ENCODE results near the gene RHD.
"Not testable (repeated sequence)": the region's sequence is repeated elsewhere in the genome, so short reads cannot be mapped to it uniquely, and the experiment has no call there.

The RHD gene

DNA sequence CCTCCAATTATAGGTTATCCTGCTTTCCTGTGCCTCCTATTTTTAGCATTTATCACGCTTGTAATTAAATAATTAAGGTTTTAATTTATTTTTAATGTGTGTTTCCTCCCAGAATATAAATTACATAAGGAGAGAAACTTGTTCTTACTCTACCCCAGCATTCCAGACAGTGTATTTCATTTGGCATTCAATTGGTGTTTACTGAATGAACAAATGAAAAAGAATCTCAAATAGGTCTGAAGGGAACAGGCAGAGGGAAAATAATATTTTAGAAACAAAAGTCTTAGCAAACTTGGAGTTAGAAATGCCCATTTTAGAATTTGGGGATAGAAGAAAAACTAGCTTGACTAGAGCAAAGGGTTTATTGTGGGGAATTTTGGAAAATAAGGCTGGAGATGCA lies 15.1 kb upstream of the RHD start:
- no peak for DNase-seq (ENCODE audit: low spot score)

DNA sequence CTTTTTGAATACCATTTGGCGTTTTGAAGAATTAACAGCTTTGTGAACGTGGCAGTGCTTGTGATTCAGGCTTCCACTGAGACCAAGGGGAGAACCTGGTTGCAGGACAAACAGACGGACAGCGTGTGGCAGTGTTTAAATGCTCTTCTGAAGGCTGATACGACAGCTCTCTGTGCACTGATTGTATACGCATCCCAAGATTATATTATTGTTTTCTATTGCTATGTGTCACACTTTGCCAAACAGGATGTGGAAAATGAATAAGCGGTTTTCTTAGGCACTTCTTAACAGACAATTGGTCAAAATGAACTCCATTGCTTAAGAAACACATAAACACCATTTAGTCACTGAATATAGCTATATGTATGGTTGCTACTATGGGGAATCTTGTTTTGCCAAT lies 12.5 kb upstream of the RHD start:
- DNase-seq (ENCODE audit: low spot score) = not testable (repeated sequence)

DNA sequence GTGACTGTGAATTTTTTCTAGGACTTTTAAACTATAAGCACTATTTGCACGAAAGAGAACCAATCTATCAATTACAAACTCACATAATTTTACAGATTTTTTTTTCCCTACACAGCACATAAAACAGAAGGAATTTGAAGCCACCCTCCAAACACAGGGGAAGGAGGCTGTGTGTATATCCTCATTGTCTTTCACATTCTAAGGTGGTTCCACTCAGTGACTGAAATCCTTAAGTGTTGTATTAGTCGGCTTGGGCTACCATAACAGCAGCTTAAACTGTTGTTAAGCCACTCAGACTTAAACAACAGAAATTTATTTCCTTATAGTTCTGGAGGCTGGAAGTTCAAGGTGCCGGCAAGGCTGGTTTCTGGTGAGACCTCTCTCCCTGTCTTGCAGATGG lies 12.0 kb upstream of the RHD start:
- DNase-seq (ENCODE audit: low spot score) = not testable (repeated sequence)

DNA sequence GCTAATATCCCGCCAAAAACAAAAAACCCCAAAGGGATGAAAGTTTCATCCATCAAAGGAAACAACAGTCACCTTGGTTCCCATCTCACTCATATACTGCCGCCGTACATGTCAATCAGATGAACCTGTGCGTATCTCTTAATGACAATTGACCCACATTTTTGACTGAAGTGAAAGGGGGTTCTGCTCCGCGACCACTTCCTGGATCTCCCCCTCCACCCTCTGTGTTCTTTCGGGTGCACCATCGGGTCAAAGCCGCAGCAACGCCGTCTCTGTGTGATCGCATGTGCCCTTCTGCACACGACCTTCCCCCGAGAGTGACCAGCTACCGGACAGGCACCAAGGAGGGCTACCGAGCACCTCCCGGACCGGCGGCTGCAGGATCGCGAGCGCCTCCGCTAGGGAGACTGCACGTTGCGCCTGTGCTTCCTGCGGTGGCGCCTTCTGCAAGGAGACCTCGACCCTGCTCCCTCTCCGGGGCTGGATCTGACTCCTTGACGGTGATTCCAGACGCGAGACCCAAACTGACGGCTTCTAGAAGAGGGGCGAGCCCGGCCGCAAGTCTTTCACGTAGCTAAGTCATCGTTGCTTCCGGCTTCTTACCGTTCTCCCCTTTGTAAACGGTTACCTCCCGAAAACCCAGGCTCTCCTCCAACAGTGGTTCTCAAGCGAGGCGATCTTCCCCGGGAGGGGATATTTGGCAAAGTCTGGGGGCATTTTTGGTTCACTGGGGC lies 5.6 kb upstream of the RHD start:
- not testable (repeated sequence) for DNase-seq (ENCODE audit: low spot score)

DNA sequence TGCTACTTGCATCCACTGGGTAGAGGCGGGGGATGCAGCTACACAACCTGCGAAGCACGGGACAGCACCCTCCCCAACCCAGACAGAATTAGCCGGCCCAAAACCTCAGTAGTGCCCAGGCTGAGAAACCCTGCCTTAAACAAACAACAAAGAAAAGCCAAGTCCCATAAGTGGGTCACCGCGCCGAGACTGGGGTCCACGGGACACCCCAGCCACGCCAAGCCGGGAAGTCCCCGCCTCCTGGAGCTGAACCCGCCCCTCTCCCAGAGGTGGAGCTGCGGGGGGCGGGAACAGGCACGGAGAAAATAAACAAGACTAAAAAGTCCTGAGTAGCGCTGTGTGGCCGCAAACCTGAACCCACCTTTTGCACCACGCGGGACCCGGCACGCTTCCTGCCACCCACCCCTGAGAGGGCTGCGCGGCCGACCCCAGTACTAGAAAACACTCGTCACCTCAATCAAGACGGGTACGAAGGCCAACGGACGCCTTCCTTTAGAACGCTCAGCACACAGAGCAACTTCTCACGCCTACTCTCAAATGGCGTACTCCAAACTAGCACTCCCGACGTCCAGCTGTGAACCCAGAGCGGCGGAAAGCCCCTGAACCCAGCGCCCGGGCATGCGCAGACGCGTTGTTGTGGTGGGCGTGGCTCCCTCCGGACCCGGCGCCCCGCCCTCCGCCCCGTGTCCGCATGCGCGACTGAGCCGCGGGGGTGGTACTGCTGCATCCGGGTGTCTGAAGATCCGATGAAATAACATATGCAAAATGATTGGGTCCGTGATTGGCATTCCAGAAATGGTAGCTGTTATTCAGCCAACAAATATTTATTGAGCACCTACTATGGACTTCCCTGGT lies 4.8 kb upstream of the RHD start:
- not testable (repeated sequence) for DNase-seq (ENCODE audit: low spot score)

DNA sequence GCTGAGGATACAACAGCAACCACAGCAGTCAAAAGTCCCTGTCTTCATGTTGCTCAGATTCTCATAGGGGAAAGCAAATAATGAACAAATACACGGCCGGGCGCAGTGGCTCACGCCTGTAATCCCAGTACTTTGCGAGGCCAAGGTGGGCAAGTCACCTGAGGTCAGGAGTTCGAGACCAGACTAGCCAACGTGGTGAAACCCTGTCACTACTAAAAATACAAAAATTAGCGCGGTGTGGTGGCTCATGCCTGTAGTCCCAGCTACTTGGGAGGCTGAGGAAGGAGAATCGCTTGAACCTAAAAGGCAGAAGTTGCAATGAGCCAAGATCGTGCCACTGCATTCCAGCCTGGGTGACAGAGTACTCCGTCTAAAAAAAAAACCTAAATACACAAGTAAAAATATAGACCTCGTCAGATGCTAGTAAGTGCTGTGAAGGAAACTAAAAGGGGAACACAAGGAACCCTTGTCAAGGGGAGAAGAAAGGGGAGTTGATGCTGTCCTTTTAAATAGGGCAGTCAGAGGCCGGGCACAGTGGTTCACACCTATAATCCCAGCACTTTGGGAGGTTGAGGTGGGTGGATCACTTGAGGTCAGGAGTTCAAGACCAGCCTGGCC lies 4.1 kb upstream of the RHD start:
- DNase-seq (ENCODE audit: low spot score) = not testable (repeated sequence)

DNA sequence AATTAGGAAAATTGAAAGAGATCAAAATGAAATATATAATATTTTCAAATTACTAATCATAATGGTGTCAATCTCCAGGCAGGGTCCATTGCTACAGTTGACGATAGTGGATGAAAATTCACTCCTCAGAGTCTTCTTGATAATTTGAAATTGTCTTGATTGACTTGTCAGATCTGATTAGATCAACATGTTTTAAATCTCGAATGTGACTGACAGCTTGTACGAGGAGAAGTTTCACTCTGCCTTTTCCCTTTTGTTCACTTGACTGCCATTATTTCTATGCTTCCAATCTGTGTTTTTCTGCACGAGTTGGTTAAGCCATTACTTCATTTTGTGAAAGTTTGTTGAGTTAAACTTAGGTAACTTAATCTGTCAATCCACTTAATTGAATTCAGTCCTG lies 3.3 kb downstream of the RHD start:
- DNase-seq (ENCODE audit: low spot score) = not testable (repeated sequence)

DNA sequence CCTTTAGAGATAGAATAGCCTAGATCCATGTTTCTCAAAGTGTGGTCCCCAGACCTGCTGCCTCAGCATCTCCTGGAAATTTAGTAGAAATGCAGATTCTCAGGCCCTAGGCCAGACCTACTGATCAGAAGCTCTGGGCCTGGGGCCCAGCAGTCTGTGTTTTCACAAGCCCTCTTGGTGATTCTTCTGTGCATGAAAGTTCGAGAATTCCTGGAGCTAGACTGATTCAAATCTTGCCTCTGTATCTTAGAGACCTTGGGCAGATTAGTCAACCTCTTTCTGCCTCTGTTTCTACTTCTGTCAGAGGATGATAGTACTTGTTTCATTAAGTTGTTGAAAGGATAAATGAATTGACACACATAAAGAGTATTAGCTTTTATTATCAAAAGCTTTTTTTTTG lies 5.0 kb downstream of the RHD start:
- DNase-seq (ENCODE audit: low spot score) = not testable (repeated sequence)

DNA sequence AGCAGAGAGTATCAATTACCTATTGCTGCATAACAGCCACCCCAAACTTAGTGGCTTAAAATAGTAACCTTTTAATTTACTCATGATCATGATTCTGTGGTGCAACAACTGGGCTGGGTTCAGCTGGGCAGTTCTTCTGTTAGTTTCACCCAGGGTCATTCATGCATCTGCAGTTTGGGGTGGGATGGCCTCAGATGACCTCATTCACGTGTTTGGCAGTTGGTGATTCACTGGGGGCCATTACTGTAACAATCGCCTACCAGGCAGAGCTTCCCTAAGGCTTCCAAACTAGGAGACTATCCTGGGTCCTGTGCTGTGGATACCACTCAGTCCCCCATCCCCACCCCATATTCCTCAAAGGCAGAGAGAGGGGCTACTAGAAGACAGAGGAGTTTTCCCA lies 6.0 kb downstream of the RHD start:
- DNase-seq (ENCODE audit: low spot score) = not testable (repeated sequence)

DNA sequence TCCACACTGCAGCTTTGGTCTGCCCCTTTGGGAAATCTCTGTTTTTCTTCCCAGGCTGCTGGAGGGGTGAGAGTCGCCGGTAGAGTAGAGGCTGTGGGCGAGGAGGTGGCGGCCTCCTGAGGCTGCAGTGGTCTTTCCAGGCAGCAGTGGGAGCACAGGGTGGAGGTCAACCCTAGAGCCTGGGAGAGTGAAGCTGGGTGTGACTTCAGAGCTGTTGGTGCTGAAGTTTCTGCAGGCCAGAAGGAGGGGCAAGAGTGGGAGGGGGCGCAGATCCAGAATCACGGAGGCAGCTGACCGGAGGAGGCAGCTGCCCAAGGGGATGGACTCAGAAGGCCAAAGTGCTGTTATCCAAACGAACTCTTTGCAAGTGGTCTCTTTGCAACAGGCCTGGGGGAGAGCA lies 6.5 kb downstream of the RHD start:
- not testable (repeated sequence) for DNase-seq (ENCODE audit: low spot score)

DNA sequence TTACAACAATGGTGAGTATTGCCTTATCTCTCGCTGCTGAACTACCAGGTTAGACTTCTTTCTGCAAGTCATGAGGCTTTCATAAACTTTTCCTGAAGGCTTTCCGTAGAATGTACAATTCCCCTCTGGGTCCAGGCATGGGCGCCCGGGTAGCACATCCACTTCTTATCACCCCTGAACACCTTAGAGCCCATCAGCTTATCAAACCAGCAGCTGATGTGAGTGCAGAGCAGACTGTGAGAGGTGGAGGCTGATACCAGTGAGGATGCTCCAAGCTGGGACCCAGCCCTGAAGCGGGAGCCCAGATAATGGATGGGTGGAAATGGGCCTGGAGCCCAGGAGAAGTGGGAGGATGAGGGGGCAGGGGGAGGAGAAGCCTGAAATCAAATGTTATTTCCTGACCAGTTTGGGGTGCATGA lies 7.4 kb downstream of the RHD start:
- DNase-seq (ENCODE audit: low spot score) = not testable (repeated sequence)

DNA sequence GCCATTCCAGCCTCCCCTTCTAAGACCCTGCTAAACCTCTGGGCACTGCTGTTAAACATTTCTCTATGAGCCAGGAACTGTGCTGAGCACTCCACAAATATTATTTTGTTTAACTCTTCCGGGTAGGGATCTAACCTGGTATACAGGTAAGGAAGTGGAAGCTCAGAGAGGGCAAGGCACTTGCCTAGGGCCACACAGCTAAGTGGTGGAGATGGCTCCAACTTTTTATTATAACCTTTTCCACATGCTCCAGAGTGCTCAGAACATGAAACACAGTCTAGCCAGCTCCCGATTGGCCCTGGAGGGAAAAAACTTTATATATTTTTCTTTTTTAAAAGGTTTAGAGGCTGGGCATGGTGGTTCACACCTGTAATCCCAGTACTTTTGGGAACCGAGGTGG lies 13.6 kb downstream of the RHD start:
- not testable (repeated sequence) for DNase-seq (ENCODE audit: low spot score)

DNA sequence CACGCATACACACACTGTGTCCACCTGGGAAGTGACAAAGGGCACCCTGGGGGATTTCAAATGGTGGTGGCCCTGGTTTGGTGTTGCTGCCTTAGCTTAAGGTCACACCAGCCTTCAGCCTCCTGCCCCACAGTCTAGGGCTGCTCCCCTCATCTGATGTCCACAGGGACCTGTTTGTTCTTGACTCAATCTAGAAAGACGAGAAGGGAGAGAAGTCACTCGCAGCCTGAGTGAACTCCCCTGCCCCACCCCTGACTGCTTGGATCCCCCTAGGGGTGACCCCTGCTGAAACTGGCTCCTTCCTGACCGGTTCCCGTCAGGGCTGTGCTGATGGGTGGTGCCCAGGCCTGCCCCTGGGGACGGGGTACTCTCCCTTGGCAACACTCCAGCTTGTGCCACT lies 14.9 kb downstream of the RHD start:
- not testable (repeated sequence) for DNase-seq (ENCODE audit: low spot score)

DNA sequence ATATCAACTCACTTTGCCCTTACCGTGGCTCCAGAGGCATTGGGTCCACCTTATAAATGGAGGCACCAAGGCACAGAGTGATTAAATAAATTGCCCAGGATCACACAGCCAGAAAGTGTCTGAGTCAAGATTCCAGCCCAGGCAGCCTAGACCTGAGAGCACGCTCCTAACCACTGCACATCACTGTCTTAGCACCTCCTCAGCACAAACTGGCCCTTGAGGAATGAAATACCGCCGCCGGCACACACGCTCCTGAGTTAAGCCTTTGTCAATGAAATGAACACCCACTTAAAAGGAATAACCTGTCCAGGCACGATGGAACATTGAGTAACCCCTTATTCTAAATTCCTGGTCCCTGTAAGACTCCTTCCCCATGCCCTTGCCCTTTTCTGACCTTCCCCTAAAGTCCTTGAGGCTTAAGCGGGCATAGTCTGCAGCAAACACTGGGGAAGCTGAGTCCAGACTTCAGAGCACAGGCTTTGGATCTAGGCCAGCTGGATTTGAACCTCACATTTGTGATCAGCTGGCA lies 16.3 kb downstream of the RHD start:
- not testable (repeated sequence) for DNase-seq (ENCODE audit: low spot score)

DNA sequence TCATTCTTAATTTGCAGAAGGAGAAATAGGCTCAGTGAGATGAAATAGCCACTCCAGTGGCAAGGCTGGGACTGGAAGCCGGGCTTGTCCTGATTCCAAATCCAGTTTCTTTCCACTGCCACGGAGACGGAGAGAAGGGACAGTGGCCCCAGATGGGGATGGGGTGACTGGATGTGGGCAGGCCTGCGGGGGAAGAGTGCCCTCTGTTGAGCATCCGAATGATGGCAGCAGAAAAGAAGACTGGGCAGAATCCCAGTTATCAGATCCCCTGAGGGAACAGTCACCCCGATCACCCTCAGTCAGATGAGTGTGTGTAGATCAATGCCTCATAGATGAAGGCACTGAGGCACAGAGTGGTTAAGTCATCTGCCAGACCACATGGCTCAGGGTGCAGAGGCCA lies 17.7 kb downstream of the RHD start:
- not testable (repeated sequence) for DNase-seq (ENCODE audit: low spot score)

DNA sequence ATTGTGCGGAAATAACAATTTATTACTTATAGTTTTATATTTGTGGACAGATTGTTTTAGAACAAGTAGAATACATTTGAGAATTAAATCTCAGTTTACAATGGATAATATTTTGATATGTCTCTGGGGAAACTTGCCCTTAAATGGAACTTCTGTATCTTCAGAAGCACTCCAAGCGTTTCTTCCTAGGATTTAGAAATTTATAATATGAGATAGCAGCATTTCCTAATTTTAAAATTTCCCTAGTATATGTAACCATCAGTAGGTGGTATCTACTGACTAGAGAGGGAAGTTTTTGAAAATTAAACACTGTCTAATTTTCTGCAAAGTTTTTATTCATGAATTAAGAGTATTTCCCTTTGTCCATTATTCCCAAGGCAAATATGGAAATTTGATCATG lies 21.1 kb downstream of the RHD start:
- DNase-seq (ENCODE audit: low spot score) = not testable (repeated sequence)

DNA sequence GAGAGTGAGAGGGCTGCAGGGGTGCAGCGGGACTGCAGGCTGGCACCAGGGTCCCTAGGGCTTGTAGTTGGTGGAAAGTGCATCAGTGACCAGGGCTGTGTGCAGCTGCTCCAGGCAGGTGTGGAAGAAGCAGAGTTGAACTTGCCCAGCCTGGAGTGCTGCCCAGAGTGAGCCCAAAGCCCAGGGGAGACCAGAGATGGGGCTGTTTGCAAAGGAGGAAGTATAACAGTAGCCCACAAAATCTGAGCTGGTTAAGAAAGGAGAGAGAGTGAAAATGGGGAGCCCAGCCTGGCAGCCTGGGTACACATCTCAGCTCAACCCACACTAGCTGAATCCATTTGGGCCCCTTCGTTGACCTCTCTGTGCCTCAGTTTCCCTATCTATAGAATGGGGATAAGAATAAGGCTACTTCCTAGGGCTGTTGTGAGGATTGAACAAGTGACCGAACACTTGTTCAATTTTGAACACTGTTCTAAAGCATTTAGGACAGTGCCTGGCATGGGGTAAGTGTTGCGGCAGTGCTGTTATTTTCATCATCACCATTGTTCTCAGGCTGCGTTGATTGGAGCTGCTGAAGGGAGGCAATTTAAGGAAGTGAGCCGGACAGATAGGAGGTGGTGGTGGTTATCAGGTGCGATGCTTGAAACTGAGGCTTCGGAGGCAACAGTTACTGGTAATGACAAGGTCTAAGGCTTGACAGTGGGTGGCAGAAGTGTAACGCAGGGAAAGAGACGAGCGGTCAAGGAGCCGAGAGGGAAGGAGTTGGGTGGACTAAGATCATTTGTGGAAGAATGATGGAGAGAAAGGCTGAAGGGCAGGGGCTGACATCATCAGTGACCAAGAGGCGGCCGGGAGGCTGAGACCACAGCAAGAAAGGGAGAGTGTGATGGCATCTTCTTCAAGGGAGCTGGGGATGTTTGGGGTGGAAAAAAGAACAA lies 22.8 kb downstream of the RHD start:
- not testable (repeated sequence) for DNase-seq (ENCODE audit: low spot score)

DNA sequence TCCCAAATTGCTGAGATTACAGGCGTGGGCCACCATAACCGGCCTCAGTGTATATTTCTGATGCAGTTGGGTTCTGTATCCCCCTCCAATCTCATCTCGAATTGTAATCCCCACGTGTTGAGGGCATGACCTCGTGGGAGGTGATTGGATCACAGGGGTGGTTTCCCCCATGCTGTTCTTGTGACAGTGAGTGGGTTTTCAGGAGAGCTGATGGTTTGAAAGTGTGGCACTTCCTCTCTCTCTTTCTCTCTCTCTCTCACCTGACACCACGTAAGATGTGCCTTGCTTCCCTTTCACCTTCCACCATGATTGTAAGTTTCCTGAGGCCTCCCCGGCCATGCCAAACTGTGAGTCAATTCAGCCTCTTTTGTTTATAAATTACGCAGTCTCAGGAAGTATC lies 24.2 kb downstream of the RHD start:
- not testable (repeated sequence) for DNase-seq (ENCODE audit: low spot score)

DNA sequence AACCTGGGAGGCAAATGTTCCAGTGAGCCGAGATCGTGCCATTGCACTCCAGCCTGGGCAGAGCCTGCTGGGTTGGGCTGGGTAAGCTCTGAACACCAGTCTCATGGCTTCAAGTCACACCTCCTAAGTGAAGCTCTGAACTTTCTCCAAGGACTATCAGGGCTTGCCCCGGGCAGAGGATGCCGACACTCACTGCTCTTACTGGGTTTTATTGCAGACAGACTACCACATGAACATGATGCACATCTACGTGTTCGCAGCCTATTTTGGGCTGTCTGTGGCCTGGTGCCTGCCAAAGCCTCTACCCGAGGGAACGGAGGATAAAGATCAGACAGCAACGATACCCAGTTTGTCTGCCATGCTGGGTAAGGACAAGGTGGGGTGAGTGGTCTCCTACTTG lies 28.4 kb downstream of the RHD start:
- not testable (repeated sequence) for DNase-seq (ENCODE audit: low spot score)

DNA sequence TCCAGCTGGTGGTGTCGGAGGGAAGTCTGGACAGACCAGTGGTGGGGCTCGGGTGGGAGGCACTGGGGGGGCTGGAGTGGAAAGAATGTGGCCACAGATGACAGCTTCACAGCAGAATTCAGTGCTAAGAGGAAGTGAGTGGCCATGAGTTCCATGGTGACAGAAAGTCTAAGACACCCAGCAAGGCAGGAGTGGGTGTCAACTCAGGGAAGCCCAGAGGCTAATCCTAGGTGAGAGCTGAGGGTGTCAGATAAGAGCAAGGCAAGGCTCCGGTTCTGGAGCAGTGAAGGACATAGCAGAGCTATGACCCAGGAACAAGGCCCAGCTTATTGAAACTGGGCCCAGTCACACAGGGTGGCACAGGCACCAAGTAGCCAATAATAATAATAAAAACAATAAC lies 30.0 kb downstream of the RHD start:
- DNase-seq (ENCODE audit: low spot score) = not testable (repeated sequence)

DNA sequence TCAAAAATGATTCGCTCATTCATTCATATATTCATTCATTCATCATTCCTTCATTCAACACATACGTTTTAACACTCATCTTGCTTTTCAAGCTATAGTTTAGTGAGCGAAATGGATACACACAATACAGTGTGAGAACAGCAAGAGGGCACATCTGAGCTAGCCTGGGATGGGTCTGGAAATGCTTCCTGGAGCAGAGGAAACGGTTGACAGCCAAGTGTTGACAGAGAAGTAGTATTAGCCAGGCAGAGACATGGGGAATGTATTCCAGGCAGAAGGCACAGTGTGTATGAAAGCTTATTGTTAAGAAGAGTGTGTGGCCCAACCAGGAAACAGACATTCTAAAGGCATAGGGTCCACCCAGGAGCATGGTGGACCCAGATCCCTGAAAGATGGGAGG lies 32.6 kb downstream of the RHD start:
- DNase-seq (ENCODE audit: low spot score) = not testable (repeated sequence)

Measured in CD4-positive, alpha-beta T cell treated with Interleukin-6 at 100 ng/mL for 8 hours (primary cell).